A549 (cell line): ENCODE measurements around the gene DOK6.

Experiments used
- CBX2 ChIP-seq: fragments of 200-600 bp; sonication (generic); IDR thresholded peaks from 2 replicates; pipeline ENCODE4 v1.6.1; 2016; ENCODE audit warnings: low read depth, mild to moderate bottlenecking, borderline replicate concordance
- EP300 ChIP-seq, 2 experiments: fragments of >200 bp; sonication (Bioruptor Twin); formaldehyde crosslinking; IDR thresholded peaks; 2 replicates in 1 of 2; 3 replicates in 1 of 2; pipeline ENCODE4 v1.6.1; 2016 to 2017
- HDAC2 ChIP-seq: fragments of 200-600 bp; sonication (generic); IDR thresholded peaks from 2 replicates; pipeline ENCODE4 v1.6.1; 2016
- POLR2A ChIP-seq: IDR thresholded peaks from 2 replicates; pipeline ENCODE4 v1.6.1; 2012; ENCODE audit warnings: mild to moderate bottlenecking, low read length
- ZFP36 ChIP-seq: fragments of 450-650 bp; IDR thresholded peaks from 2 replicates; pipeline ENCODE4 v1.6.1; 2014; ENCODE audit warnings: borderline replicate concordance; ENCODE audit not compliant: partially characterized antibody
- ZNF302 ChIP-seq: fragments of 250-450 bp; sonication (Bioruptor Pico); IDR thresholded peaks from 2 replicates; pipeline ENCODE4 v1.9.0; 2021; ENCODE audit warnings: inconsistent platforms, mild to moderate bottlenecking, moderate library complexity
- TF ChIP-seq, protein P1 (sequence below): fragments of >200 bp; sonication (Bioruptor Twin); formaldehyde crosslinking; IDR thresholded peaks from 3 replicates; pipeline ENCODE4 v1.5.1; 2016
- TF ChIP-seq, protein P2 (sequence below): fragments of 450-650 bp; IDR thresholded peaks from 2 replicates; pipeline ENCODE4 v1.6.1; 2014; ENCODE audit warnings: antibody characterized with exemption

DNA sequence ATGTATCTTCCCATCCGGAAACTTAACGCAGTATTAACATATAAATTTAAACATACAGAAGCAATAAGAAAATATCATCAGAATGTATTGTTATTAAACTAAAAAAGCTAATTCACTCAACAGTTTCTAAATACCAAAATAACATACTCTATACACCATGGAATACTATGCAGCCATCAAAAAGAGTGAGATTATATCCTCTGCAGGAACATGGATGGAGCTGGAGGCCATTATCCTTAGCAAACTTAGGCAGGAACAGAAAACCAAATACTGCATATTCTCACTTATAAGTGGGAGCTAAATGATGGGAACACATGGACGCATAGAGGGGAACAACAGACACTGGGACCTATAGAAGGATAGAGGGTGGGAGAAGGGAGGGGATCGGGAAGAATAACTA, 419.9 kb downstream of the DOK6 start:
- TF ChIP-seq, protein P1, sequence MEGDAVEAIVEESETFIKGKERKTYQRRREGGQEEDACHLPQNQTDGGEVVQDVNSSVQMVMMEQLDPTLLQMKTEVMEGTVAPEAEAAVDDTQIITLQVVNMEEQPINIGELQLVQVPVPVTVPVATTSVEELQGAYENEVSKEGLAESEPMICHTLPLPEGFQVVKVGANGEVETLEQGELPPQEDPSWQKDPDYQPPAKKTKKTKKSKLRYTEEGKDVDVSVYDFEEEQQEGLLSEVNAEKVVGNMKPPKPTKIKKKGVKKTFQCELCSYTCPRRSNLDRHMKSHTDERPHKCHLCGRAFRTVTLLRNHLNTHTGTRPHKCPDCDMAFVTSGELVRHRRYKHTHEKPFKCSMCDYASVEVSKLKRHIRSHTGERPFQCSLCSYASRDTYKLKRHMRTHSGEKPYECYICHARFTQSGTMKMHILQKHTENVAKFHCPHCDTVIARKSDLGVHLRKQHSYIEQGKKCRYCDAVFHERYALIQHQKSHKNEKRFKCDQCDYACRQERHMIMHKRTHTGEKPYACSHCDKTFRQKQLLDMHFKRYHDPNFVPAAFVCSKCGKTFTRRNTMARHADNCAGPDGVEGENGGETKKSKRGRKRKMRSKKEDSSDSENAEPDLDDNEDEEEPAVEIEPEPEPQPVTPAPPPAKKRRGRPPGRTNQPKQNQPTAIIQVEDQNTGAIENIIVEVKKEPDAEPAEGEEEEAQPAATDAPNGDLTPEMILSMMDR = no peak
- no peak for TF ChIP-seq EP300 (IDR thresholded peaks at IDR 0.05)
- TF ChIP-seq ZFP36 = no peak
- TF ChIP-seq, protein P2, sequence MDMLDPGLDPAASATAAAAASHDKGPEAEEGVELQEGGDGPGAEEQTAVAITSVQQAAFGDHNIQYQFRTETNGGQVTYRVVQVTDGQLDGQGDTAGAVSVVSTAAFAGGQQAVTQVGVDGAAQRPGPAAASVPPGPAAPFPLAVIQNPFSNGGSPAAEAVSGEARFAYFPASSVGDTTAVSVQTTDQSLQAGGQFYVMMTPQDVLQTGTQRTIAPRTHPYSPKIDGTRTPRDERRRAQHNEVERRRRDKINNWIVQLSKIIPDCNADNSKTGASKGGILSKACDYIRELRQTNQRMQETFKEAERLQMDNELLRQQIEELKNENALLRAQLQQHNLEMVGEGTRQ = no peak
- no peak for TF ChIP-seq POLR2A
- TF ChIP-seq CBX2 = no peak
- TF ChIP-seq HDAC2 = no peak
- TF ChIP-seq ZNF302 (CRISPR knock-in tag) = no peak
